Measurements from ENCODE around the gene OR13C2. TPM values are rescaled to one million over a fixed set of nuclear protein-coding genes. Genes with fewer than 3 reads are reported as not detected.

The OR13C2 gene
- total and polyA plus RNA-seq, 4 donors: not detected

DNA sequence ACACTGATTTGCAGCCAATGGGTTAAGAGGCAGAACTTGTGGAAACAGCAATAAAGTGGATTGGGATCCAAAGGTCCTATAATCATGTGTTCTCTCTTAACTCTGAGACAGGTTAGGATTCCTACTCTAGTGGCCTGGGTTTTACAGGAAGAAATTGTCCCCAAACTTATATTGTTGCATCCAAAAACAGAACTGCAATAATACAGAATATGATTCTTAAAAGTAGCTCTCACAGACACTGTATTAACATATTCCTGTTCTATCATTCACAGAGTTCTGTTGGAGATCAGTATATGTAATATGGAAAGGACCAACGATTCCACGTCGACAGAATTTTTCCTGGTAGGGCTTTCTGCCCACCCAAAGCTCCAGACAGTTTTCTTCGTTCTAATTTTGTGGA is 36.6 kb downstream of the OR13C2 start, which contains the start of gene OR13C8:
TSS of gene OR13C8 (plus strand) at position 301 of the 400 bp plus-strand sequence. CDS start at position 301, 0 bp downstream.
- no peaks in the 10 kb centered on the region for H3K4me1 ChIP-seq (ENCODE audit: control insufficient read depth in 1 of 2, insufficient read depth in 2 of 2, low read length in 2 of 2)
- ATAC-seq (ENCODE audit: low FRiP score) (no peak), DNase-seq (no peak)
- no peaks in the 10 kb centered on the region for H3K36me3 ChIP-seq (ENCODE audit: control insufficient read depth in 1 of 2, insufficient read depth in 2 of 2, low read length in 1 of 2)
- no peaks in the 10 kb centered on the region for H3K9me3 ChIP-seq (ENCODE audit: control insufficient read depth, low read length)
- H3K27me3 ChIP-seq (ENCODE audit: control insufficient read depth in 1 of 2, insufficient read depth in 2 of 2, low read length in 1 of 2): no peaks in the 10 kb centered on the region
- H3K4me3 ChIP-seq (ENCODE audit: low read length in 2 of 2): no peak within 1 kb of the TSS
- intact Hi-C loops (cut with DNase I): no loop called here
- 86 to 90% methylated on average over 4 of the region's 4 CpGs for whole genome bisulfite sequencing, 2 donors
- no peak within 1 kb of the TSS for H3K27ac ChIP-seq (ENCODE audit: low read depth in 1 of 2, low read length in 2 of 2)

DNA sequence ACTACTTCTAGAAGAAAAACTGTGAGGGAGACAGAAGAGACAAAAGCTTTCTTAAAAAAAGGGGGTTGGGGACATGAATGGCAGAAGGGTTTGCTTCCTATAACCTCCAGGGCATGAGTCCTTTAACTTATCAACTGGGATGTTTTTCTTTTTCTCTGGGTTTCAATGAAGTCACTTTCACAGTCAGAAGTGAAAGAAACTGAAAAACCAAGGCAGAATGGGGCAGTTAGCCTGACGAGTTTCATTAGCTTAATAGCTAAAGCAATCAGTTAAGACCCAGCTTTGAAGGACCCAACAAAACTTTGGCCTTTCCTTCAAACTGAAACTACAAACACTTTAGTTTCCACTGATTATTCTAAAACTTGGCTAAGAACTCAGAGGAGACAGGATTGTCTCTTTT is 41.1 kb downstream of the OR13C2 start:
- Histone ChIP-seq H3K36me3 (ENCODE audit: control insufficient read depth in 1 of 2, insufficient read depth in 2 of 2, low read length in 1 of 2) (no peaks in the 10 kb centered on the region), H3K4me3 (ENCODE audit: low read length in 2 of 2) (no peak overlapping the region), H3K4me1 (ENCODE audit: control insufficient read depth in 1 of 2, insufficient read depth in 2 of 2, low read length in 2 of 2) (no peaks in the 10 kb centered on the region), H3K9me3 (ENCODE audit: control insufficient read depth, low read length) (no peaks in the 10 kb centered on the region), H3K27ac (ENCODE audit: low read depth in 1 of 2, low read length in 2 of 2) (no peak overlapping the region), H3K27me3 (ENCODE audit: control insufficient read depth in 1 of 2, insufficient read depth in 2 of 2, low read length in 1 of 2) (no peaks in the 10 kb centered on the region)
- ATAC-seq (ENCODE audit: low FRiP score): no peak
- intact Hi-C loops (cut with DNase I): no loop called here
- WGBS, 2 donors: 34 to 56% methylated on average over 1 of the region's 1 CpG
- DNase-seq: no peak

DNA sequence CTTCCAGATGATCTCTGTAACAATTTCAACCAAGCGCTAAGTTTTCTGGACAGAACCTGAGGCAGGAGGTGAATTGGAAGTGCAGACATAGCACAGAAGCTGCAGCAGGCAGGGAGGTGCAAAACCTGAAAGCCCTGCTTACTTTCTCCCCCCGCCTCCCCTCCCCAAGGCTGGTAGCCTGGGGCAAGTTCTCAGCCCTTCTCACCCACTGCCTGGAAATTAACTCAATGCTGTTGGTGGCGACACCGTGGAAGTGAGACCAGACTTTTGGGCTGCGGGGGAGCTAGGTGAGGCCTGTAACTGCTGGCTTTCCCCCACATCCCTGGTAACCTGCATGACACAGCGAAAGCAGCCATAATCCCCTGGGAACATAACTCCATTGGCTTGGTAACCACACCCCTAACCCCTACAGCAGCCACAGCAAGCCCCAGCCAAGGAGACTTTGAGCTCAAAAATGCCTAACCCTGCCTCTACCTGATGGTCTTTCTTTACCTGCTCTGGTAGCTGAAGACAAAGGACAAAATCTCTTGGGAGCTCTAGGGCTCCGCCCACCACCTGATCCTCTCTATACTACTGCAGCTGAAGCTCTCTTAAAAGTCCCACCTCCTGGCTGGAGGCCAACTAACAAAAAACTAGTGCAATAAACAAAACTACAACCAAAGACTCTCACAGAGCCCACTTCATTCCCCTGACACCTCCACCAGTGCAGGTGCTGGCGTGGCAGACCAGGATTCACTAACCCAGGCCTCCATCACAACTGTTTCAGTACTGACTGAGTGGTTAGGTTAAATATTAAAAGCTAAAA is 48.4 kb downstream of the OR13C2 start:
- 85% methylated on average over 8 of the region's 8 CpGs for WGBS, 2 donors
- no peaks in the 10 kb centered on the region for H3K9me3 ChIP-seq (ENCODE audit: control insufficient read depth, low read length)
- no peaks in the 10 kb centered on the region for H3K27me3 ChIP-seq (ENCODE audit: control insufficient read depth in 1 of 2, insufficient read depth in 2 of 2, low read length in 1 of 2)
- no peaks in the 10 kb centered on the region for H3K4me1 ChIP-seq (ENCODE audit: control insufficient read depth in 1 of 2, insufficient read depth in 2 of 2, low read length in 2 of 2)
- intact Hi-C loops (cut with DNase I): no loop called here
- H3K27ac ChIP-seq (ENCODE audit: low read depth in 1 of 2, low read length in 2 of 2): no peak overlapping the region
- H3K4me3 ChIP-seq (ENCODE audit: low read length in 2 of 2): no peak overlapping the region
- DNase-seq (no peak), ATAC-seq (ENCODE audit: low FRiP score) (no peak)
- no peaks in the 10 kb centered on the region for H3K36me3 ChIP-seq (ENCODE audit: control insufficient read depth in 1 of 2, insufficient read depth in 2 of 2, low read length in 1 of 2)

DNA sequence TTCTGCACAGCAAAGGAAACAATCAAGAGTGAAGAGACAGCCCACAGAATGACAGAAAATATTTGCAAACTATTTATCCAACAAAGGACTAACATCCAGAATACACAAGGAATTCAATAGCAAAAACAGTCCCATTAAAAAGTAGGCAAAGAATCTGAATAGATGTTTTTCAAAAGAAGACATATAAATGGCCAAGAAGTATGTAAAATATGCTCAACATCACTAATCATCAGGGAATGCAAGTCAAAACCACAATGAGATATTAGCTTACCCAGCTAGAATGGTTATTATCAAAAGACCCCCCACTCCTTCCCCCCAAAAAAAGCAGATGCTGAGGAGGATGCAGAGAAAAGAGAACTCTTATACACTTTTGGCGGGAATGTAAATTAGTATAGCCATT is 49.9 kb downstream of the OR13C2 start:
- intact Hi-C loops (cut with DNase I): no loop called here
- no peak overlapping the region for H3K27ac ChIP-seq (ENCODE audit: low read depth in 1 of 2, low read length in 2 of 2)
- no peak for ATAC-seq (ENCODE audit: low FRiP score)
- no peaks in the 10 kb centered on the region for H3K27me3 ChIP-seq (ENCODE audit: control insufficient read depth in 1 of 2, insufficient read depth in 2 of 2, low read length in 1 of 2)
- H3K4me1 ChIP-seq (ENCODE audit: control insufficient read depth in 1 of 2, insufficient read depth in 2 of 2, low read length in 2 of 2): no peaks in the 10 kb centered on the region
- H3K9me3 ChIP-seq (ENCODE audit: control insufficient read depth, low read length): no peaks in the 10 kb centered on the region
- no peak for DNase-seq
- WGBS, 2 donors: 68 to 82% methylated on average over 1 of the region's 1 CpG
- no peaks in the 10 kb centered on the region for H3K36me3 ChIP-seq (ENCODE audit: control insufficient read depth in 1 of 2, insufficient read depth in 2 of 2, low read length in 1 of 2)
- no peak overlapping the region for H3K4me3 ChIP-seq (ENCODE audit: low read length in 2 of 2)

Other genes starting within 250 kb of the OR13C2 start
- gene OR13F1, start 101.4 kb downstream of the OR13C2 start, total RNA-seq: not detected
- not detected for gene OR13F1, start 101.4 kb downstream of the OR13C2 start, polyA plus RNA-seq
- not detected for gene OR13C4, start 78.4 kb downstream of the OR13C2 start, total RNA-seq
- not detected for gene OR13C4, start 78.4 kb downstream of the OR13C2 start, polyA plus RNA-seq
- not detected for gene OR13C3, start 68.8 kb downstream of the OR13C2 start, total RNA-seq
- gene OR13C3, start 68.8 kb downstream of the OR13C2 start, polyA plus RNA-seq: not detected
- not detected for gene OR13C8, start 36.5 kb downstream of the OR13C2 start, total RNA-seq
- gene OR13C8, start 36.5 kb downstream of the OR13C2 start, polyA plus RNA-seq: not detected
- gene OR13C5, start 6.2 kb downstream of the OR13C2 start, total RNA-seq: not detected
- gene OR13C5, start 6.2 kb downstream of the OR13C2 start, polyA plus RNA-seq: not detected
- not detected for gene OR13C9, start 12.6 kb upstream of the OR13C2 start, total RNA-seq
- gene OR13C9, start 12.6 kb upstream of the OR13C2 start, polyA plus RNA-seq: not detected
- gene OR13D1, start 88.9 kb upstream of the OR13C2 start, total RNA-seq: not detected
- not detected for gene OR13D1, start 88.9 kb upstream of the OR13C2 start, polyA plus RNA-seq
- gene NIPSNAP3A, start 142.1 kb upstream of the OR13C2 start, total RNA-seq: 10 to 100 TPM; 24.2 to 28.7 TPM
- 10 to 100 TPM; 31.6 to 34.8 TPM for gene NIPSNAP3A, start 142.1 kb upstream of the OR13C2 start, polyA plus RNA-seq
- gene NIPSNAP3B, start 158.5 kb upstream of the OR13C2 start, total RNA-seq: 10 to 100 TPM in 1 of 2 donors, 1 to 10 TPM in 1; 7.8 to 12.6 TPM
- 1 to 10 TPM; 1.4 to 8.9 TPM for gene NIPSNAP3B, start 158.5 kb upstream of the OR13C2 start, polyA plus RNA-seq